ENCODE data around the gene RNF187. TPM values are rescaled to one million over a fixed set of nuclear protein-coding genes. Genes with fewer than 3 reads are reported as not detected.

Gene RNF187
- polyA plus RNA-seq, 2 of the 4 experiments (the other 2 are of a cell fraction) = 64.5 to 82.8 TPM

GRCh38 chr1:228486596-228487335 lies 416 bp upstream of the RNF187 start (continued):
- TF ChIP-seq KDM5A (IDR thresholded peaks at IDR 0.05) (no peak), EHMT2 (IDR thresholded peaks at IDR 0.05; ENCODE audit: low read depth) (no peak), FOXS1 (CRISPR knock-in tag; IDR thresholded peaks at IDR 0.05) (no peak), ELK1 (IDR thresholded peaks at IDR 0.05; ENCODE audit: low read depth, low read length) (no peak), MYC (IDR thresholded peaks at IDR 0.05; ENCODE audit: borderline replicate concordance, low read length) (peak; percentile 83; the same call in 1 of the 2 replicates), HEYL (CRISPR knock-in tag; IDR thresholded peaks at IDR 0.05) (no peak)

GRCh38 chr1:228488125-228488817 lies 1.1 kb downstream of the RNF187 start:
- POLR2A ChIA-PET = no interaction called here

GRCh38 chr1:228488818-228489674 lies 1.9 kb downstream of the RNF187 start:
- peak overlapping the region; percentile 88; the same call in 1 of the 3 replicates for H3K4me3 ChIP-seq
- H3K27ac ChIP-seq = peak overlapping the region; percentile 94 to 97; a peak in 5 of 6 replicates
- ATAC-seq (no peak), FAIRE-seq (no peak), DNase-seq (ENCODE audit: low read depth in 1 of 2, low spot score in 1 of 2) (no peak)
- peak overlapping the region; percentile 97 for H3K4me2 ChIP-seq
- 92% methylated on average over 9 of the region's 9 CpGs for WGBS (ENCODE audit: missing lambda C conversion rate)
- ChIA-PET CTCF (interaction anchor here (0.7 to 3.4 kb wide), 4 partner anchors 12 to 358 kb away, joined by 3 to 26 read pairs (median 4); no protein-coding TSS in a partner anchor), POLR2A (no interaction called here)
- no peak for TF ChIP-seq CTCF (IDR thresholded peaks at IDR 0.05)
- peaks cover 41% of the 10 kb centered on the region for H3K4me1 ChIP-seq
- H3K9me3 ChIP-seq = no peaks in the 10 kb centered on the region

More at GRCh38 chr1:228488125-228488817, 1.1 kb downstream of the RNF187 start:
- Histone ChIP-seq H3K27ac (peak overlapping the region; percentile 94 to 97), H3K4me2 (peak overlapping the region; percentile 97), H3K4me3 (peak overlapping the region; percentile 88), H3K4me1 (peaks cover 41% of the 10 kb centered on the region), H3K9me3 (no peaks in the 10 kb centered on the region)
- FAIRE-seq (no peak), DNase-seq (ENCODE audit: low read depth in 1 of 2, low spot score in 1 of 2) (peak in 1 of 2 experiments; percentile 33), ATAC-seq (peak in 1 of 2 experiments; percentile 2; a peak in 1 of 6 replicates)
- no peak for TF ChIP-seq NPAS2 (CRISPR knock-in tag; IDR thresholded peaks at IDR 0.05; ENCODE audit: borderline replicate concordance)
- no peak for TF ChIP-seq PHF8 (IDR thresholded peaks at IDR 0.05; ENCODE audit: borderline replicate concordance, low read depth)
- TF ChIP-seq SREBF2 (IDR thresholded peaks at IDR 0.05) = no peak
- no peak for TF ChIP-seq PBX3 (IDR thresholded peaks at IDR 0.05)
- no peak for TF ChIP-seq GATA3 (IDR thresholded peaks at IDR 0.05; ENCODE audit: borderline replicate concordance)
- TF ChIP-seq CBX2 (IDR thresholded peaks at IDR 0.05; ENCODE audit: borderline replicate concordance, low read depth) = no peak
- TF ChIP-seq HOXB5 (CRISPR knock-in tag; IDR thresholded peaks at IDR 0.05) = no peak
- no peak for TF ChIP-seq RCOR1 (IDR thresholded peaks at IDR 0.05; ENCODE audit: low read depth, low read length)
- TF ChIP-seq HEYL (CRISPR knock-in tag; IDR thresholded peaks at IDR 0.05) = no peak
- TF ChIP-seq ZNF302 (CRISPR knock-in tag; IDR thresholded peaks at IDR 0.05) = no peak
- WGBS (ENCODE audit: missing lambda C conversion rate) = 55% methylated on average over 13 of the region's 18 CpGs
- CTCF ChIA-PET = interaction anchor here (0.7 to 3.4 kb wide), 3 partner anchors 12 to 358 kb away, joined by 3 to 26 read pairs (median 4); no protein-coding TSS in a partner anchor

All from A549 (cell line).